ENCODE results near the gene RNF121. TPM values are rescaled to one million over a fixed set of nuclear protein-coding genes. Genes with fewer than 3 reads are reported as not detected.
A peak's percentile ranks its signal among the peaks of the same experiment; 100 is the strongest.

RNF121 gene
- total RNA-seq, 1 donor from 2014 or later = 55.4 TPM

DNA sequence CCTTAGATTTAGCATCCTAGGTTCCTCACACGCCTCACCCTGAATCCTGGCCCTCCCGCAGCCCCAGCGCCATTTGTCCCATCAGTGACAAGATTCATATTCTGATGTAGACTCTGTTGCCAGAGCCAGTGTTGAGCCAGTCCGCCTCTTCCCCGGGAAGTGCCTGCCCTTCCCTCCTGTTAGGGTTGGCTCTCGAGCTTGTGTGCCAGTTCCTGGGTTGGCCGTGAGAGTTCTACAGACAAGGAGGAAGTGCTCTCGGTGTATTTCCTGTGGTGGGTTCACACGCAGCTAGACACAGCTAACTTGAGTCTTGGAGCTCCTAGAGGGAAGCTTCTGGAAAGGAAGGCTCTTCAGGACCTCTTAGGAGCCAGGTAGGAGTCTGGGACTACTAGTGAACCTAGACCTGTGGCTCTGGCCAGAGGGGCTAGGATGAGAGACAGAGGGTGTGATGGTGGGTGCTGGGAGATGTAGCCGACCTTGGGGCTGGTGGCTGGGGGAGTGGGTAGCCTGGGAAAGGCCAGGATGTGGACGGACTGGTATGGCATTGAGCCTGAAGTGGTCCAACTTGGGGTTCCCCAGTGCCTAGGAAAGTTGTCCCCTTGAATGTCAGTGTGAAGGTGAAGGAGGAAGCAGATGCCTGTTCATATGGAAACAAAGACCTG lies 69.9 kb downstream of the RNF121 start, which contains the start of gene IL18BP:
TSS of gene IL18BP (plus strand) at position 261 of the 662 bp plus-strand sequence. CDS start 1,076 bp downstream, outside the sequence.
- DNase-seq (ENCODE audit: low spot score in 2 of 2, unreplicated experiment in 2 of 2) = no peak
- Mint-ChIP-seq H3K27ac (peak within 1 kb of the TSS; percentile 40), H3K4me3 (no peak within 1 kb of the TSS), H3K4me1 (peaks cover 15% of the 10 kb centered on the region), H3K27me3 (ENCODE audit: low read depth) (no peaks in the 10 kb centered on the region), H3K9me3 (no peaks in the 10 kb centered on the region), H3K36me3 (peaks cover 8% of the 10 kb centered on the region)
- TF ChIP-seq CTCF (IDR thresholded peaks at IDR 0.05; ENCODE audit: unreplicated experiment) = no peak

GRCh38 chr11:71999362-71999761 lies 70.5 kb downstream of the RNF121 start:
- H3K4me1 Mint-ChIP-seq = peaks cover 15% of the 10 kb centered on the region
- no peaks in the 10 kb centered on the region for H3K9me3 Mint-ChIP-seq
- peak overlapping the region; percentile 40 for H3K27ac Mint-ChIP-seq
- H3K36me3 Mint-ChIP-seq = peaks cover 12% of the 10 kb centered on the region
- no peak overlapping the region for H3K4me3 Mint-ChIP-seq
- no peaks in the 10 kb centered on the region for H3K27me3 Mint-ChIP-seq (ENCODE audit: low read depth)
- no peak for DNase-seq (ENCODE audit: low spot score in 2 of 2, unreplicated experiment in 2 of 2)
- TF ChIP-seq CTCF (IDR thresholded peaks at IDR 0.05; ENCODE audit: unreplicated experiment) = no peak

DNA sequence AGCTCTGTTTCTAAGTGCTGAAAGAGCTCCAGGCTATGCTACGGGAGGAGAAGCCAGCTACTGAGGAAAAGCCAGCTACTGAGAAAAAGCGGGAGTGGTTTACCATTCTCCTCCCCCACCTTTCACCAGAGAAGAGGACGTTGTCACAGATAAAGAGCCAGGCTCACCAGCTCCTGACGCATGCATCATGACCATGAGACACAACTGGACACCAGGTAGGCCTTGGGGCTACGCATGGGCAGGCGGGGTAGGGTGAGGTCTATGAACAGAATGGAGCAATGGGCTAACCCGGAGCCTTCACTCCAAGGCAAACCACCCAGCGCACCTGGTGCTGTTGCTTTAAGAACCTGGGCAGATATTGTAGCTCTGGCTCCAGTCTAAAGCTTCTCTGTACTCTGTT lies 71.0 kb downstream of the RNF121 start:
- no peak for DNase-seq (ENCODE audit: low spot score in 2 of 2, unreplicated experiment in 2 of 2)
- Mint-ChIP-seq H3K9me3 (no peaks in the 10 kb centered on the region), H3K4me1 (peaks cover 15% of the 10 kb centered on the region), H3K4me3 (no peak overlapping the region), H3K36me3 (peaks cover 12% of the 10 kb centered on the region), H3K27me3 (ENCODE audit: low read depth) (no peaks in the 10 kb centered on the region), H3K27ac (peak overlapping the region; percentile 40)
- no peak for TF ChIP-seq CTCF (IDR thresholded peaks at IDR 0.05; ENCODE audit: unreplicated experiment)

- no peaks in the 10 kb centered on the region for H3K27me3 Mint-ChIP-seq (ENCODE audit: low read depth)
- TF ChIP-seq CTCF (IDR thresholded peaks at IDR 0.05; ENCODE audit: unreplicated experiment) = no peak
- no peak overlapping the region for H3K4me3 Mint-ChIP-seq
- no peaks in the 10 kb centered on the region for H3K9me3 Mint-ChIP-seq
- H3K36me3 Mint-ChIP-seq = peaks cover 12% of the 10 kb centered on the region
- no peak for DNase-seq (ENCODE audit: low spot score in 2 of 2, unreplicated experiment in 2 of 2)
- H3K4me1 Mint-ChIP-seq = peaks cover 15% of the 10 kb centered on the region
- no peak overlapping the region for H3K27ac Mint-ChIP-seq
These were observed 71.5 kb downstream of the RNF121 start for GRCh38 chr11:72000202-72000867.

DNA sequence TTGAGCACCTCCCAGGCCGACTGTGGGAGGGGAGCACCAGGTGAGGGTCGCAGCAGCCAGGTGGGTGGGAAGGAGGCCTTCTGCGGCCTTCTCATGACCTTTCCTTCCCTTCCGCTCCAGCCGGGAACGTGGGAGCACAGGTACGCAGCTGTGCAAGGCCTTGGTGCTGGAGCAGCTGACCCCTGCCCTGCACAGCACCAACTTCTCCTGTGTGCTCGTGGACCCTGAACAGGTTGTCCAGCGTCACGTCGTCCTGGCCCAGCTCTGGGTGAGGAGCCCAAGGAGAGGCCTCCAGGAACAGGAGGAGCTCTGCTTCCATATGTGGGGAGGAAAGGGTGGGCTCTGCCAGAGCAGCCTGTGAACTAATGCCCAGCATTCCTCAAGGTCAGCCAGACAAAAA lies 72.4 kb downstream of the RNF121 start:
- DNase-seq (ENCODE audit: low spot score in 2 of 2, unreplicated experiment in 2 of 2) = no peak
- no peak overlapping the region for H3K4me3 Mint-ChIP-seq
- no peak for TF ChIP-seq CTCF (IDR thresholded peaks at IDR 0.05; ENCODE audit: unreplicated experiment)
- H3K9me3 Mint-ChIP-seq = no peaks in the 10 kb centered on the region
- peaks cover 11% of the 10 kb centered on the region for H3K36me3 Mint-ChIP-seq
- H3K4me1 Mint-ChIP-seq = peaks cover 15% of the 10 kb centered on the region
- no peaks in the 10 kb centered on the region for H3K27me3 Mint-ChIP-seq (ENCODE audit: low read depth)
- no peak overlapping the region for H3K27ac Mint-ChIP-seq

All from mesothelial cell of epicardium (in vitro differentiated cells).